ENCODE results near the gene IL7R. TPM values are rescaled to one million over a fixed set of nuclear protein-coding genes. Genes with fewer than 3 reads are reported as not detected.

IL7R gene
- total RNA-seq, 1 experiment from 2014 or later: not detected

GRCh38 chr5:35832762-35833161 is 23.9 kb upstream of the IL7R start:
- Histone ChIP-seq H3K14ac (ENCODE audit: insufficient read depth, low read length) (no peak overlapping the region), H3K56ac (ENCODE audit: insufficient read length, low read depth, low read length) (no peak overlapping the region), H3K9me3 (ENCODE audit: control insufficient read depth, low read depth, low read length) (no peaks in the 10 kb centered on the region), H2AFZ (ENCODE audit: low read length) (no peak overlapping the region), H3K23ac (ENCODE audit: insufficient read length, low read depth, low read length) (no peak overlapping the region), H2BK5ac (ENCODE audit: insufficient read length, low read length) (no peak overlapping the region), H3K27me3 (ENCODE audit: insufficient read depth, low read length) (no peaks in the 10 kb centered on the region), H3K23me2 (ENCODE audit: insufficient read length, low read depth, low read length, poor library complexity, severe bottlenecking) (no peaks in the 10 kb centered on the region), H3K4ac (ENCODE audit: low read depth, low read length) (no peak overlapping the region), H4K20me1 (ENCODE audit: control insufficient read depth, insufficient read depth, insufficient read length) (no peaks in the 10 kb centered on the region), H4K5ac (ENCODE audit: insufficient read length, low read depth, low read length) (no peak overlapping the region), H2AK5ac (ENCODE audit: insufficient read length, low read length) (no peak overlapping the region), H3K4me1 (ENCODE audit: insufficient read depth, low read length) (no peaks in the 10 kb centered on the region), H2BK15ac (ENCODE audit: low read depth, low read length) (no peak overlapping the region), H3K18ac (ENCODE audit: insufficient read length, low read depth, low read length) (no peak overlapping the region), H2BK12ac (ENCODE audit: insufficient read length, low read depth, low read length) (no peak overlapping the region), H3K9ac (ENCODE audit: extremely low read depth, insufficient read length, low read length) (no peak overlapping the region), H3K27ac (ENCODE audit: insufficient read length, low read depth, low read length) (no peak overlapping the region), H3K79me2 (ENCODE audit: insufficient read depth, low read length) (no peaks in the 10 kb centered on the region), H3K4me2 (ENCODE audit: insufficient read depth, insufficient read length, low read length) (no peak overlapping the region), H2BK120ac (ENCODE audit: low read depth, low read length, poor library complexity, severe bottlenecking) (no peak overlapping the region), H4K8ac (replicated peaks; ENCODE audit: insufficient read length, low read depth, low read length) (no peak overlapping the region), H2BK20ac (ENCODE audit: low read depth, low read length, poor library complexity, severe bottlenecking) (no peak overlapping the region), H3K79me1 (ENCODE audit: insufficient read depth, low read depth, low read length, poor library complexity, severe bottlenecking) (no peaks in the 10 kb centered on the region), H4K91ac (ENCODE audit: insufficient read length, low read depth, low read length) (no peak overlapping the region), H3T11ph (ENCODE audit: low read length) (no peak overlapping the region)
- no peak for TF ChIP-seq CTCF (conservative IDR thresholded peaks at IDR 0.05)
- Mint-ChIP-seq H3K27ac (no peak overlapping the region), H3K4me3 (no peak overlapping the region), H3K27me3 (ENCODE audit: low read depth) (peaks cover 3% of the 10 kb centered on the region), H3K9me3 (no peaks in the 10 kb centered on the region), H3K36me3 (ENCODE audit: insufficient read depth in 1 of 3, low read depth in 3 of 3) (no peaks in the 10 kb centered on the region), H3K4me1 (no peaks in the 10 kb centered on the region)
- no CpG with 5 or more reads among the region's 2 CpGs for WGBS (ENCODE audit: extremely low coverage, insufficient read length, low lambda C conversion rate)
- no peak for DNase-seq
